NCI-H2029 (cell line): ENCODE results near the gene WBP1.
A peak's percentile ranks its signal among the peaks of the same experiment; 100 is the strongest.
"Not testable (repeated sequence)": the region's sequence is repeated elsewhere in the genome, so short reads cannot be mapped to it uniquely, and the experiment has no call there.

Source experiments
- DNase-seq: peaks from one replicate; lab custom pipeline; 2025; lab: John Stamatoyannopoulos, UW

WBP1 gene

GRCh38 chr2:74458132-74458937 is at the start of gene WBP1:
TSS of gene WBP1 (plus strand) at chr2:74458438. CDS start at chr2:74458603, 165 bp downstream.
- peak; percentile 97 for DNase-seq

GRCh38 chr2:74413001-74413698 is 45.1 kb upstream of the WBP1 start:
- no peak for DNase-seq

GRCh38 chr2:74414441-74414840 is 43.8 kb upstream of the WBP1 start:
- DNase-seq, result no peak

GRCh38 chr2:74414881-74415761 is 43.1 kb upstream of the WBP1 start:
- no peak for DNase-seq

GRCh38 chr2:74415762-74416395 is 42.4 kb upstream of the WBP1 start:
- DNase-seq, result no peak

GRCh38 chr2:74416778-74417177 is 41.5 kb upstream of the WBP1 start:
- no peak for DNase-seq

GRCh38 chr2:74417197-74417596 is 41.0 kb upstream of the WBP1 start:
- DNase-seq, result no peak

- DNase-seq, result no peak
These were observed 40.5 kb upstream of the WBP1 start for GRCh38 chr2:74417763-74418162.

- no peak for DNase-seq
These were observed 39.9 kb upstream of the WBP1 start for GRCh38 chr2:74418312-74418711.

GRCh38 chr2:74419345-74419744 is 38.9 kb upstream of the WBP1 start:
- no peak for DNase-seq

- DNase-seq, result no peak
These were observed 38.2 kb upstream of the WBP1 start for GRCh38 chr2:74420006-74420405.

GRCh38 chr2:74420443-74421103 is 37.7 kb upstream of the WBP1 start:
- DNase-seq, result not testable (repeated sequence)

GRCh38 chr2:74421221-74421870 is 36.9 kb upstream of the WBP1 start, which contains the start of the genes C2orf81 and WDR54:
TSS of gene C2orf81 (minus strand) at chr2:74421619. CDS start at chr2:74421560, 59 bp downstream.
TSS of gene WDR54 (plus strand) at chr2:74421730. CDS start at chr2:74422154, 424 bp downstream.
- DNase-seq, result peak; percentile 89

GRCh38 chr2:74423231-74424095 is 34.8 kb upstream of the WBP1 start:
- no peak for DNase-seq

GRCh38 chr2:74424139-74424992 is 33.9 kb upstream of the WBP1 start:
- DNase-seq, result no peak

- no peak for DNase-seq
These were observed 33.2 kb upstream of the WBP1 start for GRCh38 chr2:74424995-74425406.

- DNase-seq, result no peak
These were observed 32.7 kb upstream of the WBP1 start for GRCh38 chr2:74425523-74425922.

- no peak for DNase-seq
These were observed 32.0 kb upstream of the WBP1 start for GRCh38 chr2:74426181-74426758.
